K562 (cell line): ENCODE data around the gene GEMIN2. TPM values are rescaled to one million over a fixed set of nuclear protein-coding genes. Genes with fewer than 3 reads are reported as not detected.

Experiments used
- ATF2 ChIP-seq: sonication (generic); formaldehyde crosslinking; IDR thresholded peaks from 2 replicates; pipeline ENCODE4 v1.8.1; 2022; ENCODE audit warnings: missing genetic modification reagents
- E2F3 ChIP-seq: fragments of 250-450 bp; sonication (Bioruptor Pico); IDR thresholded peaks from 2 replicates; pipeline ENCODE4 v1.4.0; 2020; ENCODE audit warnings: mild to moderate bottlenecking
- FOS ChIP-seq: IDR thresholded peaks from 3 replicates; pipeline ENCODE4 v1.6.1; 2011; ENCODE audit not compliant: insufficient read length; ENCODE audit errors: extremely low read depth
- NFE2 ChIP-seq: IDR thresholded peaks from 2 replicates; pipeline ENCODE4 v1.6.1; 2014; ENCODE audit warnings: antibody characterized with exemption, low read depth
- ZBTB34 ChIP-seq: fragments of 250-450 bp; sonication (Bioruptor Pico); IDR thresholded peaks from 2 replicates; pipeline ENCODE4 v1.8.0; 2021; ENCODE audit warnings: mild to moderate bottlenecking, moderate library complexity
- ZNF431 ChIP-seq: sonication (generic); formaldehyde crosslinking; IDR thresholded peaks from 2 replicates; pipeline ENCODE4 v1.8.0; 2022; ENCODE audit warnings: mild to moderate bottlenecking, missing genetic modification reagents
- ZNF586 ChIP-seq: fragments of 450-650 bp; formaldehyde crosslinking; conservative IDR thresholded peaks from 2 replicates; pipeline ENCODE4 v1.4.0; 2020; ENCODE audit warnings: mild to moderate bottlenecking, moderate library complexity
- ZNF717 ChIP-seq: fragments of 250-450 bp; sonication (Bioruptor Pico); IDR thresholded peaks from 2 replicates; pipeline ENCODE4 v1.5.0; 2021
- polyA plus RNA-seq, 8 experiments: library from polyadenylated mRNA; depleted of rRNA in 4 of 8; stranded (reverse) in 5 of 8; unstranded in 3 of 8; fragments of >200 nt; fragmentation: Nextera tagmentation in 2 of 8; fragmentation: Illumina TruSeq in 1 of 8; extraction: Ambion mirVana in 2 of 8; extraction: Trizol in 1 of 8; gene quantifications; 2 replicates each; pipeline versions ENCODE4 v1.2.1 to v1.2.3, GENCODE V29; 2011 to 2014; ENCODE audit warnings: inconsistent platforms in 1 of 8, missing spikeins in 1 of 8
- total RNA-seq, 7 experiments: library from RNA; depleted of rRNA in 6 of 7; stranded (reverse); fragments of >200 nt in 6 of 7; fragmentation: Illumina TruSeq in 2 of 7; extraction: Trizol in 2 of 7; gene quantifications; 2 replicates each; pipeline versions ENCODE4 v1.2.1 to v1.2.3, GENCODE V29; 2011 to 2021; ENCODE audit warnings: low replicate concordance in 1 of 7
- TF ChIP-seq, protein P1 (sequence below): fragments of 200-600 bp; sonication (generic); IDR thresholded peaks from one replicate; pipeline ENCODE4 v1.6.1; 2012; ENCODE audit warnings: mild to moderate bottlenecking, low read depth, low read length, inconsistent platforms
- TF ChIP-seq, protein P2 (sequence below): fragments of 450-650 bp; IDR thresholded peaks from 2 replicates; pipeline ENCODE4 v1.6.1; 2016; ENCODE audit warnings: antibody characterized with exemption

GEMIN2 gene
- total and polyA plus RNA-seq, 9 of the 15 experiments (the other 6 are each of a cell fraction or from before 2014, with no cell fraction given), result 23.0 to 87.6 (median 45.5) TPM

DNA sequence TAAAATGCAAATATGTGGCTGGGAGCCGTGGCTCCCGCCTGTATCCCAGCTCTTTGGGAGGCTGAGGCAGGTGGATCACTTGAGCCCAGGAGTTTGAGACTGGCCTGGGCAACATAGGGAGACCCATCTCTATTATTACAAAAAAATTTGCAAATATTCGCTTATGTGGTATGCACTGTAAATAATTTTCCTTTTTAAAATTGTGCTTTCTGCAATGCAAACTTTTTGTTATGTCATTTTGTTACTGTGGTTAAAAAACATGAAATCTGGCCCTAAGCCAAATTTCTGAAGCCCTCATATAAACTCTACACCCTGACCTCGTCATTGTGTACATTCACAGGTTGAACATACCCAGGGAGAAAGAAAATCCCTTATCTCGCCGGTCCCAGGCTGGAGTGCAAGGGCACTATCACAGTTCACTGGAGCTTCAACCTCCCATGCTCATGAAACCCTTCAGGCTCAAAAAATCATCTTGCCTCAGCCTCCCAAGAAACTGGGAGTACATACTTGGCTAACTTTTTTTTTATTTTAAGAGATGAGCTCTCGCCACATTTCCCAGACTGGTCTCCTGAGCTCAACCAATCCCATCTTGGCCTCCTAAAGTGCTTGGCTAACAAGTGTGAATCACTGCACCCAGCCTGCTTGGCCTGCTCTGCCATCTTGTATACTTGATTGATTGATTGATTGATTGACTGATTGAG lies 31.3 kb downstream of the GEMIN2 start (continued):
- TF ChIP-seq, protein P1, sequence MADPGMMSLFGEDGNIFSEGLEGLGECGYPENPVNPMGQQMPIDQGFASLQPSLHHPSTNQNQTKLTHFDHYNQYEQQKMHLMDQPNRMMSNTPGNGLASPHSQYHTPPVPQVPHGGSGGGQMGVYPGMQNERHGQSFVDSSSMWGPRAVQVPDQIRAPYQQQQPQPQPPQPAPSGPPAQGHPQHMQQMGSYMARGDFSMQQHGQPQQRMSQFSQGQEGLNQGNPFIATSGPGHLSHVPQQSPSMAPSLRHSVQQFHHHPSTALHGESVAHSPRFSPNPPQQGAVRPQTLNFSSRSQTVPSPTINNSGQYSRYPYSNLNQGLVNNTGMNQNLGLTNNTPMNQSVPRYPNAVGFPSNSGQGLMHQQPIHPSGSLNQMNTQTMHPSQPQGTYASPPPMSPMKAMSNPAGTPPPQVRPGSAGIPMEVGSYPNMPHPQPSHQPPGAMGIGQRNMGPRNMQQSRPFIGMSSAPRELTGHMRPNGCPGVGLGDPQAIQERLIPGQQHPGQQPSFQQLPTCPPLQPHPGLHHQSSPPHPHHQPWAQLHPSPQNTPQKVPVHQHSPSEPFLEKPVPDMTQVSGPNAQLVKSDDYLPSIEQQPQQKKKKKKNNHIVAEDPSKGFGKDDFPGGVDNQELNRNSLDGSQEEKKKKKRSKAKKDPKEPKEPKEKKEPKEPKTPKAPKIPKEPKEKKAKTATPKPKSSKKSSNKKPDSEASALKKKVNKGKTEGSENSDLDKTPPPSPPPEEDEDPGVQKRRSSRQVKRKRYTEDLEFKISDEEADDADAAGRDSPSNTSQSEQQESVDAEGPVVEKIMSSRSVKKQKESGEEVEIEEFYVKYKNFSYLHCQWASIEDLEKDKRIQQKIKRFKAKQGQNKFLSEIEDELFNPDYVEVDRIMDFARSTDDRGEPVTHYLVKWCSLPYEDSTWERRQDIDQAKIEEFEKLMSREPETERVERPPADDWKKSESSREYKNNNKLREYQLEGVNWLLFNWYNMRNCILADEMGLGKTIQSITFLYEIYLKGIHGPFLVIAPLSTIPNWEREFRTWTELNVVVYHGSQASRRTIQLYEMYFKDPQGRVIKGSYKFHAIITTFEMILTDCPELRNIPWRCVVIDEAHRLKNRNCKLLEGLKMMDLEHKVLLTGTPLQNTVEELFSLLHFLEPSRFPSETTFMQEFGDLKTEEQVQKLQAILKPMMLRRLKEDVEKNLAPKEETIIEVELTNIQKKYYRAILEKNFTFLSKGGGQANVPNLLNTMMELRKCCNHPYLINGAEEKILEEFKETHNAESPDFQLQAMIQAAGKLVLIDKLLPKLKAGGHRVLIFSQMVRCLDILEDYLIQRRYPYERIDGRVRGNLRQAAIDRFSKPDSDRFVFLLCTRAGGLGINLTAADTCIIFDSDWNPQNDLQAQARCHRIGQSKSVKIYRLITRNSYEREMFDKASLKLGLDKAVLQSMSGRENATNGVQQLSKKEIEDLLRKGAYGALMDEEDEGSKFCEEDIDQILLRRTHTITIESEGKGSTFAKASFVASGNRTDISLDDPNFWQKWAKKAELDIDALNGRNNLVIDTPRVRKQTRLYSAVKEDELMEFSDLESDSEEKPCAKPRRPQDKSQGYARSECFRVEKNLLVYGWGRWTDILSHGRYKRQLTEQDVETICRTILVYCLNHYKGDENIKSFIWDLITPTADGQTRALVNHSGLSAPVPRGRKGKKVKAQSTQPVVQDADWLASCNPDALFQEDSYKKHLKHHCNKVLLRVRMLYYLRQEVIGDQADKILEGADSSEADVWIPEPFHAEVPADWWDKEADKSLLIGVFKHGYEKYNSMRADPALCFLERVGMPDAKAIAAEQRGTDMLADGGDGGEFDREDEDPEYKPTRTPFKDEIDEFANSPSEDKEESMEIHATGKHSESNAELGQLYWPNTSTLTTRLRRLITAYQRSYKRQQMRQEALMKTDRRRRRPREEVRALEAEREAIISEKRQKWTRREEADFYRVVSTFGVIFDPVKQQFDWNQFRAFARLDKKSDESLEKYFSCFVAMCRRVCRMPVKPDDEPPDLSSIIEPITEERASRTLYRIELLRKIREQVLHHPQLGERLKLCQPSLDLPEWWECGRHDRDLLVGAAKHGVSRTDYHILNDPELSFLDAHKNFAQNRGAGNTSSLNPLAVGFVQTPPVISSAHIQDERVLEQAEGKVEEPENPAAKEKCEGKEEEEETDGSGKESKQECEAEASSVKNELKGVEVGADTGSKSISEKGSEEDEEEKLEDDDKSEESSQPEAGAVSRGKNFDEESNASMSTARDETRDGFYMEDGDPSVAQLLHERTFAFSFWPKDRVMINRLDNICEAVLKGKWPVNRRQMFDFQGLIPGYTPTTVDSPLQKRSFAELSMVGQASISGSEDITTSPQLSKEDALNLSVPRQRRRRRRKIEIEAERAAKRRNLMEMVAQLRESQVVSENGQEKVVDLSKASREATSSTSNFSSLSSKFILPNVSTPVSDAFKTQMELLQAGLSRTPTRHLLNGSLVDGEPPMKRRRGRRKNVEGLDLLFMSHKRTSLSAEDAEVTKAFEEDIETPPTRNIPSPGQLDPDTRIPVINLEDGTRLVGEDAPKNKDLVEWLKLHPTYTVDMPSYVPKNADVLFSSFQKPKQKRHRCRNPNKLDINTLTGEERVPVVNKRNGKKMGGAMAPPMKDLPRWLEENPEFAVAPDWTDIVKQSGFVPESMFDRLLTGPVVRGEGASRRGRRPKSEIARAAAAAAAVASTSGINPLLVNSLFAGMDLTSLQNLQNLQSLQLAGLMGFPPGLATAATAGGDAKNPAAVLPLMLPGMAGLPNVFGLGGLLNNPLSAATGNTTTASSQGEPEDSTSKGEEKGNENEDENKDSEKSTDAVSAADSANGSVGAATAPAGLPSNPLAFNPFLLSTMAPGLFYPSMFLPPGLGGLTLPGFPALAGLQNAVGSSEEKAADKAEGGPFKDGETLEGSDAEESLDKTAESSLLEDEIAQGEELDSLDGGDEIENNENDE, result no peak
- TF ChIP-seq, protein P2, sequence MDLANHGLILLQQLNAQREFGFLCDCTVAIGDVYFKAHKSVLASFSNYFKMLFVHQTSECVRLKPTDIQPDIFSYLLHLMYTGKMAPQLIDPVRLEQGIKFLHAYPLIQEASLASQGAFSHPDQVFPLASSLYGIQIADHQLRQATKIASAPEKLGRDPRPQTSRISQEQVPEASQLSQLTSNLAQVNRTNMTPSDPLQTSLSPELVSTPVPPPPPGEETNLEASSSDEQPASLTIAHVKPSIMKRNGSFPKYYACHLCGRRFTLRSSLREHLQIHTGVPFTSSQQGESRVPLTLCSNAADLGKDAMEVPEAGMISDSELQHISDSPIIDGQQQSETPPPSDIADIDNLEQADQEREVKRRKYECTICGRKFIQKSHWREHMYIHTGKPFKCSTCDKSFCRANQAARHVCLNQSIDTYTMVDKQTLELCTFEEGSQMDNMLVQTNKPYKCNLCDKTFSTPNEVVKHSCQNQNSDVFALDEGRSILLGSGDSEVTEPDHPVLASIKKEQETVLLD, result no peak
- TF ChIP-seq ZNF431 (CRISPR knock-in tag) (no peak), ZBTB34 (CRISPR knock-in tag) (no peak), ZNF717 (CRISPR knock-in tag) (no peak), FOS (no peak), E2F3 (CRISPR knock-in tag) (no peak), ZNF586 (no peak), NFE2 (peak; percentile 50), ATF2 (no peak)
